SK-N-SH treated with all-trans-retinoic acid at 6 μM for 48 hours (cell line): ENCODE results near the gene PHF2.
A peak's percentile ranks its signal among the peaks of the same experiment; 100 is the strongest.
"Not testable (repeated sequence)": the region's sequence is repeated elsewhere in the genome, so short reads cannot be mapped to it uniquely, and the experiment has no call there.

Experiments
- ATAC-seq: fragments of 200-7000 bp; cut with Tn5 transposase; 3 replicates; pipeline ENCODE4 v1.9.1; 2020; ENCODE audit warnings: mild to moderate bottlenecking, moderate library complexity
- ARNTL ChIP-seq: fragments of 450-650 bp; formaldehyde crosslinking; IDR thresholded peaks from 2 replicates; pipeline ENCODE4 v1.5.0; 2020; ENCODE audit warnings: low read depth, mild to moderate bottlenecking, moderate library complexity, borderline replicate concordance
- BACH2 ChIP-seq: fragments of 250-450 bp; sonication (Bioruptor Pico); IDR thresholded peaks from 2 replicates; pipeline ENCODE4 v1.9.0; 2021; ENCODE audit warnings: mild to moderate bottlenecking, borderline replicate concordance
- CREB5 ChIP-seq: fragments of 250-450 bp; sonication (Bioruptor Pico); IDR thresholded peaks from 2 replicates; pipeline ENCODE4 v1.5.1; 2020; ENCODE audit warnings: low read depth, mild to moderate bottlenecking, moderate library complexity
- CSDC2 ChIP-seq: fragments of 250-450 bp; sonication (Bioruptor Pico); IDR thresholded peaks from 2 replicates; pipeline ENCODE4 v1.5.0; 2020; ENCODE audit warnings: mild to moderate bottlenecking, moderate library complexity
- CSRNP3 ChIP-seq: fragments of 250-450 bp; sonication (Bioruptor Pico); IDR thresholded peaks from 2 replicates; pipeline ENCODE4 v1.5.1; 2021; ENCODE audit warnings: mild to moderate bottlenecking, moderate library complexity
- ESRRG ChIP-seq: fragments of 250-450 bp; sonication (Bioruptor Pico); IDR thresholded peaks from 2 replicates; pipeline ENCODE4 v1.6.1; 2021; ENCODE audit warnings: mild to moderate bottlenecking
- GLIS3 ChIP-seq: fragments of 250-450 bp; sonication (Bioruptor Pico); IDR thresholded peaks from 2 replicates; pipeline ENCODE4 v1.5.0; 2020; ENCODE audit warnings: mild to moderate bottlenecking, moderate library complexity
- ISL1 ChIP-seq: fragments of 250-450 bp; sonication (Bioruptor Pico); IDR thresholded peaks from 2 replicates; pipeline ENCODE4 v2.1.2; 2022; ENCODE audit warnings: mild to moderate bottlenecking, moderate library complexity
- OSR1 ChIP-seq: fragments of 250-450 bp; sonication (Bioruptor Pico); IDR thresholded peaks from 2 replicates; pipeline ENCODE4 v1.8.0; 2022; ENCODE audit warnings: moderate library complexity, mild to moderate bottlenecking, inconsistent platforms
- PATZ1 ChIP-seq: fragments of 250-450 bp; sonication (Bioruptor Pico); IDR thresholded peaks from 2 replicates; pipeline ENCODE4 v1.8.0; 2020; ENCODE audit warnings: mild to moderate bottlenecking, moderate library complexity, borderline replicate concordance
- POU6F1 ChIP-seq: fragments of 250-450 bp; sonication (Bioruptor Pico); IDR thresholded peaks from 2 replicates; pipeline ENCODE4 v1.8.0; 2021; ENCODE audit warnings: low read depth, mild to moderate bottlenecking, moderate library complexity, borderline replicate concordance
- RARB ChIP-seq: fragments of 250-450 bp; sonication (Bioruptor Pico); IDR thresholded peaks from 2 replicates; pipeline ENCODE4 v1.8.0; 2021; ENCODE audit warnings: mild to moderate bottlenecking, moderate library complexity
- SNAI2 ChIP-seq: fragments of 250-450 bp; sonication (Bioruptor Pico); IDR thresholded peaks from 2 replicates; pipeline ENCODE4 v1.5.0; 2020; ENCODE audit warnings: mild to moderate bottlenecking, moderate library complexity
- TOX ChIP-seq: fragments of 250-450 bp; sonication (Bioruptor Pico); IDR thresholded peaks from 2 replicates; pipeline ENCODE4 v1.8.0; 2021; ENCODE audit warnings: mild to moderate bottlenecking, moderate library complexity, borderline replicate concordance
- ZC3H10 ChIP-seq: fragments of 250-450 bp; sonication (Bioruptor Pico); IDR thresholded peaks from 2 replicates; pipeline ENCODE4 v1.5.1; 2021; ENCODE audit warnings: mild to moderate bottlenecking, moderate library complexity
- ZFP3 ChIP-seq: fragments of 250-450 bp; sonication (Bioruptor Pico); IDR thresholded peaks from 2 replicates; pipeline ENCODE4 v1.5.0; 2020; ENCODE audit warnings: mild to moderate bottlenecking, moderate library complexity
- ZFP30 ChIP-seq: fragments of 450-650 bp; formaldehyde crosslinking; IDR thresholded peaks from 2 replicates; pipeline ENCODE4 v1.5.0; 2022; ENCODE audit warnings: mild to moderate bottlenecking, moderate library complexity
- ZNF565 ChIP-seq: fragments of 450-650 bp; formaldehyde crosslinking; conservative IDR thresholded peaks from 2 replicates; pipeline ENCODE4 v1.5.0; 2020; ENCODE audit warnings: low read depth, mild to moderate bottlenecking, moderate library complexity
- ZNF70 ChIP-seq: fragments of 450-650 bp; formaldehyde crosslinking; IDR thresholded peaks from 2 replicates; pipeline ENCODE4 v1.5.0; 2020; ENCODE audit warnings: mild to moderate bottlenecking, moderate library complexity
- ZNF8 ChIP-seq: fragments of 450-650 bp; formaldehyde crosslinking; IDR thresholded peaks from 2 replicates; pipeline ENCODE4 v1.5.0; 2020; ENCODE audit warnings: mild to moderate bottlenecking, moderate library complexity

The PHF2 gene

GRCh38 chr9:93669958-93670207 is 93.5 kb downstream of the PHF2 start:
- ATAC-seq, result peak; percentile 29

GRCh38 chr9:93670208-93671019 is 94.0 kb downstream of the PHF2 start:
- ATAC-seq, result peak; percentile 52
- TF ChIP-seq TOX (CRISPR knock-in tag) (no peak), ISL1 (CRISPR knock-in tag) (no peak), CSRNP3 (CRISPR knock-in tag) (no peak), GLIS3 (no peak), CSDC2 (CRISPR knock-in tag) (no peak), PATZ1 (CRISPR knock-in tag) (no peak), ZFP3 (CRISPR knock-in tag) (no peak), OSR1 (CRISPR knock-in tag) (no peak)

More at GRCh38 chr9:93669958-93670207, 93.5 kb downstream of the PHF2 start:
- TF ChIP-seq SNAI2 (CRISPR knock-in tag), result no peak
- no peak for TF ChIP-seq ISL1 (CRISPR knock-in tag)
- no peak for TF ChIP-seq CSDC2 (CRISPR knock-in tag)
- no peak for TF ChIP-seq ZFP3 (CRISPR knock-in tag)
- no peak for TF ChIP-seq ZC3H10 (CRISPR knock-in tag)
- TF ChIP-seq ZNF70, result no peak
- no peak for TF ChIP-seq ZNF565 (CRISPR knock-in tag)
- no peak for TF ChIP-seq ESRRG (CRISPR knock-in tag)
- TF ChIP-seq PATZ1 (CRISPR knock-in tag), result no peak
- TF ChIP-seq GLIS3, result no peak
- TF ChIP-seq POU6F1 (CRISPR knock-in tag), result no peak
- TF ChIP-seq CSRNP3 (CRISPR knock-in tag), result no peak
- no peak for TF ChIP-seq ZFP30
- no peak for TF ChIP-seq ARNTL (CRISPR knock-in tag)
- no peak for TF ChIP-seq TOX (CRISPR knock-in tag)
- TF ChIP-seq OSR1 (CRISPR knock-in tag), result no peak
- TF ChIP-seq ZNF8 (CRISPR knock-in tag), result no peak
- TF ChIP-seq CREB5 (CRISPR knock-in tag), result no peak
- TF ChIP-seq RARB (CRISPR knock-in tag), result no peak
- TF ChIP-seq BACH2 (CRISPR knock-in tag), result no peak

GRCh38 chr9:93671020-93671338 is 94.6 kb downstream of the PHF2 start:
- ATAC-seq, result no peak
- TF ChIP-seq ZNF565 (CRISPR knock-in tag) (no peak), ZFP30 (no peak)

GRCh38 chr9:93672330-93673020 is 96.1 kb downstream of the PHF2 start:
- ATAC-seq, result not testable (repeated sequence)
